Left renal pelvis (tissue), 4 donors: ENCODE measurements around the gene SBK3. TPM values are rescaled to one million over a fixed set of nuclear protein-coding genes. Genes with fewer than 3 reads are reported as not detected.
A peak's percentile ranks its signal among the peaks of the same experiment; 100 is the strongest.
"Not testable (repeated sequence)": the region's sequence is repeated elsewhere in the genome, so short reads cannot be mapped to it uniquely, and the experiment has no call there.

Experiments used
- DNase-seq, 4 donors: peaks; one replicate each; pipeline ENCODE4 v3.0.0-alpha.2; 2013; ENCODE audit warnings: low read depth in 4 of 4, low spot score in 3 of 4
- polyA plus RNA-seq, 4 donors: library from polyadenylated mRNA; unstranded; fragments of 120-200 nt; gene quantifications; one replicate each; pipeline ENCODE4 v1.2.1, GENCODE V29; 2013; ENCODE audit not compliant: insufficient read length in 4 of 4

The SBK3 gene
- under 1 TPM in 1 of 4 donors, not detected in 3; 0.15 TPM for polyA plus RNA-seq

- no peak for DNase-seq
These were observed at the start of gene SBK3 for GRCh38 chr19:55545443-55545842. SBK3 (minus strand) TSS chr19:55545543; CDS start chr19:55545543, 0 bp downstream.

GRCh38 chr19:55593096-55593772, 47.9 kb upstream of the SBK3 start:
- DNase-seq = no peak

- DNase-seq = no peak
These were observed 47.2 kb upstream of the SBK3 start for GRCh38 chr19:55592391-55593090.

- DNase-seq = no peak
These were observed 46.2 kb upstream of the SBK3 start for GRCh38 chr19:55591555-55591954.

GRCh38 chr19:55590617-55591016, 45.3 kb upstream of the SBK3 start:
- DNase-seq = no peak

- no peak for DNase-seq
These were observed 44.8 kb upstream of the SBK3 start for GRCh38 chr19:55590109-55590508.

- no peak for DNase-seq
These were observed 43.4 kb upstream of the SBK3 start for GRCh38 chr19:55588738-55589137.

GRCh38 chr19:55586976-55587668, 41.8 kb upstream of the SBK3 start:
- DNase-seq = peak in 3 of 4 donors; percentile 91 to 93 (median 92)

- DNase-seq = peak in 2 of 4 donors; percentile 76 to 77
These were observed 40.5 kb upstream of the SBK3 start for GRCh38 chr19:55585658-55586339.

GRCh38 chr19:55584871-55585270, 39.5 kb upstream of the SBK3 start:
- no peak for DNase-seq

GRCh38 chr19:55583897-55584296, 38.6 kb upstream of the SBK3 start:
- not testable (repeated sequence) for DNase-seq

GRCh38 chr19:55582284-55582683, 36.9 kb upstream of the SBK3 start:
- DNase-seq = not testable (repeated sequence)

- no peak for DNase-seq
These were observed 36.5 kb upstream of the SBK3 start for GRCh38 chr19:55581823-55582223.

- DNase-seq = no peak
These were observed 35.9 kb upstream of the SBK3 start for GRCh38 chr19:55581145-55581822.

- peak in 2 of 4 donors; percentile 80 to 87 for DNase-seq
These were observed 35.3 kb upstream of the SBK3 start, which contains the start of gene ZNF579 for GRCh38 chr19:55580628-55581144. ZNF579 (minus strand) TSS chr19:55580848; CDS start chr19:55579639, 1,209 bp downstream.

GRCh38 chr19:55579766-55580621, 34.7 kb upstream of the SBK3 start:
- no peak for DNase-seq

- DNase-seq = no peak
These were observed 33.7 kb upstream of the SBK3 start for GRCh38 chr19:55578761-55579747.
